Measurements from ENCODE around the gene ARHGAP42. TPM values are rescaled to one million over a fixed set of nuclear protein-coding genes. Genes with fewer than 3 reads are reported as not detected.

Gene ARHGAP42
- total and polyA plus RNA-seq, 2 of the 4 experiments (the other 2 are of a cell fraction) = 2.9 to 7.3 TPM

DNA sequence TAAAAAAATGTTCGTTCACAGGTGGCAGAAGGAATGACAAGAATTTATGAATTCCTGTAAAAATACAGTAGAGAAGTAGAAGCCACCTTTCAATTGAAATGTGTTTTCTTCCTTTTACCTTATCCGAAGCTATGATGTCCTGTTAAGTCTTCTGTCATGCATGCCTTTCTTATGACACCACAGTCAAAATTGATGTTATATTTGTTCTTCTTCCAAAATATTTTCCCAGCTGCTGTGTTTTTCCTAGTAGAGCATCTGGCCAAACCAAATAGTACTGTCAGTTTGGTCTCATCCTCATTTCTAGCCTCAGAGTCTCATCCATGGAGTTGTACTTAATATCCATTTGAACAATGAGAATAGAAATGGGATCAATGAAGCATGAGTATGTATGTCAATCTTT, 236.5 kb downstream of the ARHGAP42 start:
- TF ChIP-seq BHLHE40 (IDR thresholded peaks at IDR 0.05; ENCODE audit: low read depth, low read length) (no peak), RCOR1 (IDR thresholded peaks at IDR 0.05; ENCODE audit: insufficient replicate concordance, low read length) (no peak), RAD21 (IDR thresholded peaks at IDR 0.05; ENCODE audit: low read length) (no peak), NFE2L2 (IDR thresholded peaks at IDR 0.05; ENCODE audit: low read depth, low read length) (no peak), MAFK (IDR thresholded peaks at IDR 0.05; ENCODE audit: low read depth, low read length) (no peak), SMC3 (IDR thresholded peaks at IDR 0.05; ENCODE audit: low read depth, low read length) (no peak), CEBPB (IDR thresholded peaks at IDR 0.05; ENCODE audit: low read depth, low read length) (no peak), POLR2A (IDR thresholded peaks at IDR 0.05; ENCODE audit: low read depth, low read length) (no peak), MXI1 (IDR thresholded peaks at IDR 0.05; ENCODE audit: borderline replicate concordance, low read depth, low read length) (no peak), RFX5 (IDR thresholded peaks at IDR 0.05; ENCODE audit: low read depth, low read length) (no peak), CHD1 (IDR thresholded peaks at IDR 0.05; ENCODE audit: low read depth, low read length) (no peak), FOS (IDR thresholded peaks at IDR 0.05; ENCODE audit: low read depth, low read length) (no peak), MAZ (IDR thresholded peaks at IDR 0.05; ENCODE audit: borderline replicate concordance, low read depth, low read length) (no peak)
- TF ChIP-seq, protein P1, sequence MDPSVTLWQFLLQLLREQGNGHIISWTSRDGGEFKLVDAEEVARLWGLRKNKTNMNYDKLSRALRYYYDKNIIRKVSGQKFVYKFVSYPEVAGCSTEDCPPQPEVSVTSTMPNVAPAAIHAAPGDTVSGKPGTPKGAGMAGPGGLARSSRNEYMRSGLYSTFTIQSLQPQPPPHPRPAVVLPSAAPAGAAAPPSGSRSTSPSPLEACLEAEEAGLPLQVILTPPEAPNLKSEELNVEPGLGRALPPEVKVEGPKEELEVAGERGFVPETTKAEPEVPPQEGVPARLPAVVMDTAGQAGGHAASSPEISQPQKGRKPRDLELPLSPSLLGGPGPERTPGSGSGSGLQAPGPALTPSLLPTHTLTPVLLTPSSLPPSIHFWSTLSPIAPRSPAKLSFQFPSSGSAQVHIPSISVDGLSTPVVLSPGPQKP (IDR thresholded peaks at IDR 0.05; ENCODE audit: borderline replicate concordance, low read depth, low read length) = no peak
- TF ChIP-seq, protein P2, sequence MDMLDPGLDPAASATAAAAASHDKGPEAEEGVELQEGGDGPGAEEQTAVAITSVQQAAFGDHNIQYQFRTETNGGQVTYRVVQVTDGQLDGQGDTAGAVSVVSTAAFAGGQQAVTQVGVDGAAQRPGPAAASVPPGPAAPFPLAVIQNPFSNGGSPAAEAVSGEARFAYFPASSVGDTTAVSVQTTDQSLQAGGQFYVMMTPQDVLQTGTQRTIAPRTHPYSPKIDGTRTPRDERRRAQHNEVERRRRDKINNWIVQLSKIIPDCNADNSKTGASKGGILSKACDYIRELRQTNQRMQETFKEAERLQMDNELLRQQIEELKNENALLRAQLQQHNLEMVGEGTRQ (IDR thresholded peaks at IDR 0.05; ENCODE audit: low read depth, low read length) = no peak
- TF ChIP-seq, protein P3, sequence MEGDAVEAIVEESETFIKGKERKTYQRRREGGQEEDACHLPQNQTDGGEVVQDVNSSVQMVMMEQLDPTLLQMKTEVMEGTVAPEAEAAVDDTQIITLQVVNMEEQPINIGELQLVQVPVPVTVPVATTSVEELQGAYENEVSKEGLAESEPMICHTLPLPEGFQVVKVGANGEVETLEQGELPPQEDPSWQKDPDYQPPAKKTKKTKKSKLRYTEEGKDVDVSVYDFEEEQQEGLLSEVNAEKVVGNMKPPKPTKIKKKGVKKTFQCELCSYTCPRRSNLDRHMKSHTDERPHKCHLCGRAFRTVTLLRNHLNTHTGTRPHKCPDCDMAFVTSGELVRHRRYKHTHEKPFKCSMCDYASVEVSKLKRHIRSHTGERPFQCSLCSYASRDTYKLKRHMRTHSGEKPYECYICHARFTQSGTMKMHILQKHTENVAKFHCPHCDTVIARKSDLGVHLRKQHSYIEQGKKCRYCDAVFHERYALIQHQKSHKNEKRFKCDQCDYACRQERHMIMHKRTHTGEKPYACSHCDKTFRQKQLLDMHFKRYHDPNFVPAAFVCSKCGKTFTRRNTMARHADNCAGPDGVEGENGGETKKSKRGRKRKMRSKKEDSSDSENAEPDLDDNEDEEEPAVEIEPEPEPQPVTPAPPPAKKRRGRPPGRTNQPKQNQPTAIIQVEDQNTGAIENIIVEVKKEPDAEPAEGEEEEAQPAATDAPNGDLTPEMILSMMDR (conservative IDR thresholded peaks at IDR 0.05; ENCODE audit: low read depth, low read length) = no peak
- H3K23ac ChIP-seq (ENCODE audit: low read depth, low read length) = no peak overlapping the region
- H4K20me1 ChIP-seq (ENCODE audit: insufficient read depth, low read length) = no peaks in the 10 kb centered on the region
- peaks cover 12% of the 10 kb centered on the region for H3K4me1 ChIP-seq (ENCODE audit: control insufficient read depth, insufficient read depth, low read length)
- H3K4me3 ChIP-seq (ENCODE audit: insufficient read depth, low read depth, low read length) = no peak overlapping the region
- ATAC-seq (ENCODE audit: low read depth) = peak; percentile 46
- DNase-seq = peak; percentile 63
- no peaks in the 10 kb centered on the region for H3K9me3 ChIP-seq (ENCODE audit: control insufficient read depth, insufficient read depth, low read length)
- H3K27me3 ChIP-seq (ENCODE audit: control insufficient read depth, insufficient read depth, low read length) = no peaks in the 10 kb centered on the region
- no peak overlapping the region for H3K4me2 ChIP-seq (ENCODE audit: low read depth, low read length)
- no peak overlapping the region for H2AK9ac ChIP-seq (replicated peaks; ENCODE audit: low read depth, low read length, poor library complexity)
- no CpG with 5 or more reads among the region's 2 CpGs for WGBS, 2 experiments (ENCODE audit: extremely low coverage in 2 of 2, insufficient read length in 1 of 2)
- no peak overlapping the region for H3K27ac ChIP-seq (ENCODE audit: insufficient read depth, low read length)
- H3K4ac ChIP-seq (ENCODE audit: low read depth, low read length) = no peak overlapping the region
- H3K36me3 ChIP-seq (ENCODE audit: control insufficient read depth, insufficient read depth, low read length) = no peaks in the 10 kb centered on the region
- in situ Hi-C loops (cut with MboI; ENCODE audit: low sequenced_read_pairs) = no loop called here
- no peak overlapping the region for H3K9ac ChIP-seq (ENCODE audit: low read depth, low read length)
- no TSS peak for BruUV-seq (replicated peaks)
- H2BK15ac ChIP-seq (ENCODE audit: low read depth, low read length) = no peak overlapping the region
- H3K18ac ChIP-seq (ENCODE audit: low read depth, low read length) = peak overlapping the region; percentile 28; the same call in 1 of the 2 replicates
- no peak overlapping the region for H2AK5ac ChIP-seq (ENCODE audit: low read depth, low read length)
- no peak overlapping the region for H2AFZ ChIP-seq (replicated peaks; ENCODE audit: low read length, poor library complexity)
- no peak overlapping the region for H3K56ac ChIP-seq (ENCODE audit: extremely low read depth, insufficient read depth, low read length)
- no peak overlapping the region for H2BK120ac ChIP-seq (ENCODE audit: low read depth, low read length)
- ChIA-PET POLR2A (ENCODE audit: unreplicated experiment) (no interaction called here), CTCF (interaction anchor here (0.6 kb wide), 1 partner anchor 81 kb away, joined by 3 read pairs; no protein-coding TSS in a partner anchor)
- intact Hi-C loops (cut with micrococcal nuclease) = no loop called here
- dilution Hi-C loops (cut with HindIII; ENCODE audit: low sequenced_read_pairs, unreplicated experiment) = no loop called here
- H4K5ac ChIP-seq (ENCODE audit: low read depth, low read length) = no peak overlapping the region
- H4K91ac ChIP-seq (ENCODE audit: insufficient read depth, low read depth, low read length) = no peak overlapping the region
- H2BK5ac ChIP-seq (ENCODE audit: low read depth, low read length, poor library complexity, severe bottlenecking) = no peak overlapping the region
- H3K79me1 ChIP-seq (ENCODE audit: low read depth in 1 of 2, low read length in 2 of 2) = peaks cover 0 to 3% of the 10 kb centered on the region in 2 experiments; a peak in 1 of 4 replicates
- peaks cover 3% of the 10 kb centered on the region; the same call in 1 of the 2 replicates for H3K9me1 ChIP-seq (ENCODE audit: insufficient read depth, low read length)
- H3K14ac ChIP-seq (replicated peaks; ENCODE audit: low read depth, low read length) = no peak overlapping the region
- no peak overlapping the region for H4K8ac ChIP-seq (ENCODE audit: low read depth in 2 of 2, low read length in 2 of 2)
- 0 out of 2 replicates have a peak overlapping the region, but pooled peaks have one; percentile 45 for H2BK20ac ChIP-seq (ENCODE audit: low read depth, low read length)

All from IMR-90 (cell line).